Measurements from ENCODE around the gene ADORA2B.

- no peak for TF ChIP-seq CTCF (IDR thresholded peaks at IDR 0.05; ENCODE audit: insufficient read depth, low read length, poor library complexity, severe bottlenecking)
- no peak for TF ChIP-seq EZH2phosphoT487 (conservative IDR thresholded peaks at IDR 0.05; ENCODE audit: low read length)
These were observed 55.3 kb downstream of the ADORA2B start for GRCh38 chr17:15999974-16000827.

Data from SU-DHL-6 (cell line).